Panc1 (cell line): ENCODE results near the gene RUNX1. TPM values are rescaled to one million over a fixed set of nuclear protein-coding genes. Genes with fewer than 3 reads are reported as not detected.

Source experiments
- ATAC-seq: fragments of 200-7000 bp; cut with Tn5 transposase; 2 replicates; pipeline ENCODE4 v1.9.1; 2020; ENCODE audit warnings: mild to moderate bottlenecking, moderate library complexity
- BruUV-seq: library from RNA; stranded (reverse); fragments of 400-500 nt; replicated peaks from 2 replicates; lab custom pipeline; 2021; lab: Mats Ljungman, UMichigan
- CTCF ChIA-PET: fragments of 300-600 bp; sonication (Branson Sonifier 250); formaldehyde crosslinking; loops from one replicate; lab custom pipeline; 2022; ENCODE audit warnings: antibody characterized with exemption; lab: Charles Lee
- POLR2A ChIA-PET: fragments of 300-600 bp; sonication (Branson Sonifier 250); formaldehyde crosslinking; loops from one replicate; lab custom pipeline; 2022; ENCODE audit warnings: antibody characterized with exemption; lab: Charles Lee
- DNase-seq: peaks from one replicate; pipeline ENCODE4 v3.0.0-alpha.2; 2010; ENCODE audit warnings: low read depth, low spot score
- H3K27ac ChIP-seq: 2 replicates; pipeline ENCODE4 v1.5.1; 2011; ENCODE audit warnings: mild to moderate bottlenecking, low read length, inconsistent platforms
- H3K27me3 ChIP-seq: fragments of 200-500 bp; sonication (Bioruptor generic); 2 replicates; pipeline ENCODE4 v1.6.0; 2014; ENCODE audit warnings: low read length, inconsistent platforms; ENCODE audit not compliant: control insufficient read depth, insufficient read depth
- H3K36me3 ChIP-seq: fragments of 200-500 bp; sonication (Bioruptor generic); 2 replicates; pipeline ENCODE4 v1.5.1; 2014; ENCODE audit warnings: inconsistent platforms, mild to moderate bottlenecking, low read length, moderate library complexity; ENCODE audit not compliant: control insufficient read depth, insufficient read depth
- H3K4me1 ChIP-seq: 2 replicates; pipeline ENCODE4 v1.5.1; 2011; ENCODE audit warnings: inconsistent platforms, mild to moderate bottlenecking, low read length, moderate library complexity; ENCODE audit not compliant: control insufficient read depth, insufficient read depth
- H3K4me3 ChIP-seq, 2 experiments: 2 replicates each; pipeline ENCODE4 v1.5.1; 2011 to 2012; ENCODE audit warnings: low read depth in 2 of 2, low read length in 2 of 2, mild to moderate bottlenecking in 2 of 2, inconsistent platforms in 1 of 2, moderate library complexity in 1 of 2
- H3K9me3 ChIP-seq: fragments of 200-500 bp; sonication (Bioruptor generic); 2 replicates; pipeline ENCODE4 v1.5.1; 2014; ENCODE audit warnings: low read depth, mild to moderate bottlenecking, inconsistent platforms, low read length, moderate library complexity; ENCODE audit not compliant: control insufficient read depth, insufficient read depth
- CTCF ChIP-seq: fragments of 450-650 bp; IDR thresholded peaks from 2 replicates; pipeline ENCODE4 v1.5.1; 2017; ENCODE audit warnings: mild to moderate bottlenecking
- POLR2AphosphoS5 ChIP-seq: IDR thresholded peaks from 2 replicates; pipeline ENCODE4 v1.6.1; 2012; ENCODE audit warnings: mild to moderate bottlenecking, low read depth, low read length, moderate library complexity
- REST ChIP-seq, 2 experiments: IDR thresholded peaks; 2 replicates each; pipeline ENCODE4 v1.6.1; 2011 to 2012; ENCODE audit warnings: low read depth in 2 of 2, control low read depth in 1 of 2, low read length in 1 of 2, mild to moderate bottlenecking in 1 of 2, moderate library complexity in 1 of 2; ENCODE audit not compliant: insufficient read depth in 1 of 2
- SIN3A ChIP-seq: IDR thresholded peaks from 2 replicates; pipeline ENCODE4 v1.6.1; 2012; ENCODE audit warnings: low read depth, mild to moderate bottlenecking, low read length, moderate library complexity, borderline replicate concordance; ENCODE audit not compliant: insufficient read depth
- TCF7L2 ChIP-seq: IDR thresholded peaks from 2 replicates; pipeline ENCODE4 v1.6.1; 2011; ENCODE audit warnings: mild to moderate bottlenecking, low read depth, low read length, inconsistent platforms
- in situ Hi-C: cut with HindIII; loops from 2 replicates; pipeline ENCODE4 v1.10.0; 2016; ENCODE audit warnings: low sequenced_read_pairs, low pct_unique_long_range_greater_than_20kb
- intact Hi-C: fragments of 100-400 bp; cut with micrococcal nuclease; formaldehyde crosslinking; loops from one replicate; pipeline ENCODE4 v1.10.0; 2022; ENCODE audit not compliant: unreplicated experiment
- total RNA-seq: library from RNA; stranded (reverse); gene quantifications from one replicate; pipeline ENCODE4 v1.2.1, GENCODE V29; 2021; ENCODE audit not compliant: unreplicated experiment

Gene RUNX1
- total RNA-seq, 1 experiment from 2014 or later = 22.4 TPM

- POLR2A ChIA-PET = no interaction called here
- H3K36me3 ChIP-seq = no peaks in the 10 kb centered on the region
- no peak overlapping the region for H3K4me3 ChIP-seq
- CTCF ChIA-PET = no interaction called here
- TF ChIP-seq SIN3A = no peak
- no peak for TF ChIP-seq TCF7L2
- TF ChIP-seq POLR2AphosphoS5 = no peak
- no peak for TF ChIP-seq CTCF
- TF ChIP-seq REST (IDR thresholded peaks at IDR 0.05; ENCODE audit: insufficient read depth in 1 of 2, low read depth in 2 of 2, low read length in 1 of 2) = no peak
- intact Hi-C loops (no loop called here), in situ Hi-C loops (no loop called here)
- H3K9me3 ChIP-seq = no peaks in the 10 kb centered on the region
- H3K4me1 ChIP-seq = no peaks in the 10 kb centered on the region
- ATAC-seq (no peak), DNase-seq (no peak)
- no peaks in the 10 kb centered on the region for H3K27me3 ChIP-seq
- H3K27ac ChIP-seq = no peak overlapping the region
- no TSS peak for BruUV-seq
These were observed 52.6 kb downstream of the RUNX1 start for GRCh38 chr21:34996304-34997101.

GRCh38 chr21:34995979-34996303 is 53.2 kb downstream of the RUNX1 start:
- intact Hi-C loops = no loop called here
- POLR2A ChIA-PET = no interaction called here
- Histone ChIP-seq H3K4me3 (no peak overlapping the region), H3K4me1 (no peaks in the 10 kb centered on the region), H3K9me3 (no peaks in the 10 kb centered on the region), H3K36me3 (no peaks in the 10 kb centered on the region), H3K27me3 (no peaks in the 10 kb centered on the region), H3K27ac (no peak overlapping the region)
- ATAC-seq (no peak), DNase-seq (no peak)
- no TSS peak for BruUV-seq
- TF ChIP-seq CTCF = no peak
- no peak for TF ChIP-seq REST (IDR thresholded peaks at IDR 0.05; ENCODE audit: insufficient read depth in 1 of 2, low read depth in 2 of 2, low read length in 1 of 2)
- TF ChIP-seq SIN3A = no peak
- TF ChIP-seq TCF7L2 = no peak
- no peak for TF ChIP-seq POLR2AphosphoS5
- in situ Hi-C loops = no loop called here
- CTCF ChIA-PET = no interaction called here
